ENCODE results near the gene KHDC1L.

GRCh38 chr6:73194744-73195143, 30.6 kb downstream of the KHDC1L start:
- TF ChIP-seq EZH2phosphoT487 (IDR thresholded peaks at IDR 0.05; ENCODE audit: borderline replicate concordance), result no peak
- no peak for TF ChIP-seq CTCF (conservative IDR thresholded peaks at IDR 0.05; ENCODE audit: low read length)
